Coronary artery (tissue), 2 donors: Measurements from ENCODE around the gene CAP2.
"Not testable (repeated sequence)": the region's sequence is repeated elsewhere in the genome, so short reads cannot be mapped to it uniquely, and the experiment has no call there.

Source experiments
- DNase-seq: peaks from one replicate; pipeline ENCODE4 v3.0.0-alpha.2; 2017; ENCODE audit warnings: low spot score
- H3K27ac ChIP-seq, 2 donors: fragments of 200-600 bp; sonication (generic); one replicate each; pipeline ENCODE4 v1.5.1; 2016 to 2019
- H3K4me3 ChIP-seq: fragments of 200-600 bp; sonication (generic); 2 replicates; pipeline ENCODE4 v1.5.1; 2016; ENCODE audit warnings: mild to moderate bottlenecking, moderate library complexity
- CTCF ChIP-seq: fragments of 200-600 bp; sonication (generic); IDR thresholded peaks from one replicate; pipeline ENCODE4 v1.5.1; 2019; ENCODE audit warnings: antibody characterized with exemption

CAP2 gene

GRCh38 chr6:17562636-17563035, 169.2 kb downstream of the CAP2 start:
- no peak for DNase-seq
- Histone ChIP-seq H3K27ac (no peak overlapping the region), H3K4me3 (no peak overlapping the region)
- TF ChIP-seq CTCF: no peak

- Histone ChIP-seq H3K27ac (no peak overlapping the region), H3K4me3 (no peak overlapping the region)
- TF ChIP-seq CTCF: no peak
- DNase-seq: no peak
These were observed 172.0 kb downstream of the CAP2 start for GRCh38 chr6:17565399-17565798.

- no peak overlapping the region for H3K4me3 ChIP-seq
- no peak overlapping the region for H3K27ac ChIP-seq
- no peak for TF ChIP-seq CTCF
- no peak for DNase-seq
These were observed 181.6 kb downstream of the CAP2 start for GRCh38 chr6:17574866-17575560.

GRCh38 chr6:17577059-17577458, 183.7 kb downstream of the CAP2 start:
- DNase-seq: no peak
- no peak overlapping the region for H3K4me3 ChIP-seq
- no peak for TF ChIP-seq CTCF
- no peak overlapping the region for H3K27ac ChIP-seq

- TF ChIP-seq CTCF: no peak
- Histone ChIP-seq H3K27ac (peak overlapping the region; percentile 50 to 60), H3K4me3 (peak overlapping the region; percentile 68)
- DNase-seq: no peak
These were observed 187.2 kb downstream of the CAP2 start for GRCh38 chr6:17580518-17581048.

- H3K4me3 ChIP-seq, DNase-seq: not testable (repeated sequence)
- peak overlapping the region in 1 of 2 donors; percentile 60 for H3K27ac ChIP-seq
These were observed 187.9 kb downstream of the CAP2 start for GRCh38 chr6:17581282-17581681.

- TF ChIP-seq CTCF: no peak
- H3K4me3 ChIP-seq: peak overlapping the region; percentile 35
- H3K27ac ChIP-seq: peak overlapping the region; percentile 57 to 70
- DNase-seq: no peak
These were observed 190.4 kb downstream of the CAP2 start for GRCh38 chr6:17583811-17584210.
